Embryonic facial prominence (tissue), 1 donor: ENCODE data around the gene TGFBR1.

Experiments used
- DNase-seq: peaks from one replicate; pipeline ENCODE4 v3.0.0-alpha.2; 2016; ENCODE audit errors: extremely low spot score

TGFBR1 gene

GRCh38 chr9:99104459-99105151 is at the start of gene TGFBR1:
TSS of gene TGFBR1 (plus strand) at chr9:99105113. CDS start at chr9:99105206, 93 bp downstream.
- peak; percentile 80 for DNase-seq

- DNase-seq: no peak
These were observed 49.5 kb upstream of the TGFBR1 start for GRCh38 chr9:99055384-99055783.

- no peak for DNase-seq
These were observed 48.7 kb upstream of the TGFBR1 start for GRCh38 chr9:99056186-99056585.

- no peak for DNase-seq
These were observed 47.8 kb upstream of the TGFBR1 start for GRCh38 chr9:99056886-99057664.

- no peak for DNase-seq
These were observed 47.0 kb upstream of the TGFBR1 start for GRCh38 chr9:99057665-99058625.

- no peak for DNase-seq
These were observed 45.7 kb upstream of the TGFBR1 start for GRCh38 chr9:99058964-99059921.

GRCh38 chr9:99060621-99061020 is 44.3 kb upstream of the TGFBR1 start:
- DNase-seq: no peak

- DNase-seq: no peak
These were observed 42.4 kb upstream of the TGFBR1 start for GRCh38 chr9:99062549-99062948.

GRCh38 chr9:99063522-99063921 is 41.4 kb upstream of the TGFBR1 start:
- no peak for DNase-seq

GRCh38 chr9:99066571-99066970 is 38.3 kb upstream of the TGFBR1 start:
- DNase-seq: no peak

- no peak for DNase-seq
These were observed 35.8 kb upstream of the TGFBR1 start for GRCh38 chr9:99069075-99069474.

- no peak for DNase-seq
These were observed 35.4 kb upstream of the TGFBR1 start for GRCh38 chr9:99069546-99069945.

GRCh38 chr9:99070681-99071080 is 34.2 kb upstream of the TGFBR1 start:
- DNase-seq: no peak

- DNase-seq: no peak
These were observed 33.4 kb upstream of the TGFBR1 start for GRCh38 chr9:99071313-99072039.

- DNase-seq: no peak
These were observed 32.9 kb upstream of the TGFBR1 start for GRCh38 chr9:99072040-99072394.

GRCh38 chr9:99073347-99073746 is 31.6 kb upstream of the TGFBR1 start:
- no peak for DNase-seq

GRCh38 chr9:99073985-99074901 is 30.7 kb upstream of the TGFBR1 start:
- DNase-seq: no peak

GRCh38 chr9:99074902-99075245 is 30.0 kb upstream of the TGFBR1 start:
- no peak for DNase-seq

- no peak for DNase-seq
These were observed 29.5 kb upstream of the TGFBR1 start for GRCh38 chr9:99075246-99075912.
